Measurements from ENCODE around the gene UBL4A. TPM values are rescaled to one million over a fixed set of nuclear protein-coding genes. Genes with fewer than 3 reads are reported as not detected.

The UBL4A gene
- total and polyA plus RNA-seq, 2 of the 13 experiments (the other 11 are each of a cell fraction or from before 2014, with no cell fraction given): 16.8 to 25.5 TPM

GRCh38 chrX:154478728-154479622 is 7.4 kb downstream of the UBL4A start, which contains the start of gene LAGE3 (continued):
- TF ChIP-seq, protein P1, sequence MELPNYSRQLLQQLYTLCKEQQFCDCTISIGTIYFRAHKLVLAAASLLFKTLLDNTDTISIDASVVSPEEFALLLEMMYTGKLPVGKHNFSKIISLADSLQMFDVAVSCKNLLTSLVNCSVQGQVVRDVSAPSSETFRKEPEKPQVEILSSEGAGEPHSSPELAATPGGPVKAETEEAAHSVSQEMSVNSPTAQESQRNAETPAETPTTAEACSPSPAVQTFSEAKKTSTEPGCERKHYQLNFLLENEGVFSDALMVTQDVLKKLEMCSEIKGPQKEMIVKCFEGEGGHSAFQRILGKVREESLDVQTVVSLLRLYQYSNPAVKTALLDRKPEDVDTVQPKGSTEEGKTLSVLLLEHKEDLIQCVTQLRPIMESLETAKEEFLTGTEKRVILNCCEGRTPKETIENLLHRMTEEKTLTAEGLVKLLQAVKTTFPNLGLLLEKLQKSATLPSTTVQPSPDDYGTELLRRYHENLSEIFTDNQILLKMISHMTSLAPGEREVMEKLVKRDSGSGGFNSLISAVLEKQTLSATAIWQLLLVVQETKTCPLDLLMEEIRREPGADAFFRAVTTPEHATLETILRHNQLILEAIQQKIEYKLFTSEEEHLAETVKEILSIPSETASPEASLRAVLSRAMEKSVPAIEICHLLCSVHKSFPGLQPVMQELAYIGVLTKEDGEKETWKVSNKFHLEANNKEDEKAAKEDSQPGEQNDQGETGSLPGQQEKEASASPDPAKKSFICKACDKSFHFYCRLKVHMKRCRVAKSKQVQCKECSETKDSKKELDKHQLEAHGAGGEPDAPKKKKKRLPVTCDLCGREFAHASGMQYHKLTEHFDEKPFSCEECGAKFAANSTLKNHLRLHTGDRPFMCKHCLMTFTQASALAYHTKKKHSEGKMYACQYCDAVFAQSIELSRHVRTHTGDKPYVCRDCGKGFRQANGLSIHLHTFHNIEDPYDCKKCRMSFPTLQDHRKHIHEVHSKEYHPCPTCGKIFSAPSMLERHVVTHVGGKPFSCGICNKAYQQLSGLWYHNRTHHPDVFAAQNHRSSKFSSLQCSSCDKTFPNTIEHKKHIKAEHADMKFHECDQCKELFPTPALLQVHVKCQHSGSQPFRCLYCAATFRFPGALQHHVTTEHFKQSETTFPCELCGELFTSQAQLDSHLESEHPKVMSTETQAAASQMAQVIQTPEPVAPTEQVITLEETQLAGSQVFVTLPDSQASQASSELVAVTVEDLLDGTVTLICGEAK (IDR thresholded peaks at IDR 0.05): no peak
- TF ChIP-seq, protein P1 (CRISPR knock-in tag; IDR thresholded peaks at IDR 0.05): no peak
- TF ChIP-seq, protein P2, sequence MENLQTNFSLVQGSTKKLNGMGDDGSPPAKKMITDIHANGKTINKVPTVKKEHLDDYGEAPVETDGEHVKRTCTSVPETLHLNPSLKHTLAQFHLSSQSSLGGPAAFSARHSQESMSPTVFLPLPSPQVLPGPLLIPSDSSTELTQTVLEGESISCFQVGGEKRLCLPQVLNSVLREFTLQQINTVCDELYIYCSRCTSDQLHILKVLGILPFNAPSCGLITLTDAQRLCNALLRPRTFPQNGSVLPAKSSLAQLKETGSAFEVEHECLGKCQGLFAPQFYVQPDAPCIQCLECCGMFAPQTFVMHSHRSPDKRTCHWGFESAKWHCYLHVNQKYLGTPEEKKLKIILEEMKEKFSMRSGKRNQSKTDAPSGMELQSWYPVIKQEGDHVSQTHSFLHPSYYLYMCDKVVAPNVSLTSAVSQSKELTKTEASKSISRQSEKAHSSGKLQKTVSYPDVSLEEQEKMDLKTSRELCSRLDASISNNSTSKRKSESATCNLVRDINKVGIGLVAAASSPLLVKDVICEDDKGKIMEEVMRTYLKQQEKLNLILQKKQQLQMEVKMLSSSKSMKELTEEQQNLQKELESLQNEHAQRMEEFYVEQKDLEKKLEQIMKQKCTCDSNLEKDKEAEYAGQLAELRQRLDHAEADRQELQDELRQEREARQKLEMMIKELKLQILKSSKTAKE (CRISPR knock-in tag; IDR thresholded peaks at IDR 0.05; ENCODE audit: borderline replicate concordance): no peak
- no peak for TF ChIP-seq CTCF (CRISPR knock-in tag; IDR thresholded peaks at IDR 0.05)
- TF ChIP-seq GABPA (IDR thresholded peaks at IDR 0.05; ENCODE audit: low read depth, low read length): no peak
- TF ChIP-seq GABPA (CRISPR knock-in tag; IDR thresholded peaks at IDR 0.05; ENCODE audit: low read depth): no peak
- TF ChIP-seq NFATC3 (CRISPR knock-in tag; IDR thresholded peaks at IDR 0.05): no peak
- TF ChIP-seq CSRNP1 (CRISPR knock-in tag; IDR thresholded peaks at IDR 0.05): no peak
- TF ChIP-seq CREBL2 (CRISPR knock-in tag; IDR thresholded peaks at IDR 0.05; ENCODE audit: borderline replicate concordance): no peak
- no peak for TF ChIP-seq ZZZ3 (CRISPR knock-in tag; IDR thresholded peaks at IDR 0.05; ENCODE audit: borderline replicate concordance)
- TF ChIP-seq MAX (IDR thresholded peaks at IDR 0.05): peak; percentile 97
- no peak for TF ChIP-seq ZNF83 (CRISPR knock-in tag; IDR thresholded peaks at IDR 0.05; ENCODE audit: borderline replicate concordance)
- TF ChIP-seq BRCA1 (CRISPR knock-in tag; IDR thresholded peaks at IDR 0.05): no peak
